Gastroesophageal sphincter (tissue), 3 donors: ENCODE results near the gene LYZL6.

Experiments
- CTCF ChIP-seq, 4 experiments: fragments of 200-600 bp in 2 of 4; fragments of 450-650 bp in 2 of 4; sonication (generic) in 1 of 4; IDR thresholded peaks; one replicate each; pipeline ENCODE4 v1.5.1; 2017 to 2019; ENCODE audit warnings: antibody characterized with exemption in 4 of 4, mild to moderate bottlenecking in 2 of 4, moderate library complexity in 2 of 4
- POLR2A ChIP-seq, 2 donors: fragments of 450-650 bp; IDR thresholded peaks; one replicate each; pipeline ENCODE4 v1.6.1; 2017; ENCODE audit warnings: antibody characterized with exemption in 2 of 2, mild to moderate bottlenecking in 2 of 2, moderate library complexity in 1 of 2
- POLR2AphosphoS5 ChIP-seq: sonication (generic); formaldehyde crosslinking; IDR thresholded peaks from one replicate; pipeline ENCODE4 v1.6.1; 2017; ENCODE audit warnings: antibody characterized with exemption

DNA sequence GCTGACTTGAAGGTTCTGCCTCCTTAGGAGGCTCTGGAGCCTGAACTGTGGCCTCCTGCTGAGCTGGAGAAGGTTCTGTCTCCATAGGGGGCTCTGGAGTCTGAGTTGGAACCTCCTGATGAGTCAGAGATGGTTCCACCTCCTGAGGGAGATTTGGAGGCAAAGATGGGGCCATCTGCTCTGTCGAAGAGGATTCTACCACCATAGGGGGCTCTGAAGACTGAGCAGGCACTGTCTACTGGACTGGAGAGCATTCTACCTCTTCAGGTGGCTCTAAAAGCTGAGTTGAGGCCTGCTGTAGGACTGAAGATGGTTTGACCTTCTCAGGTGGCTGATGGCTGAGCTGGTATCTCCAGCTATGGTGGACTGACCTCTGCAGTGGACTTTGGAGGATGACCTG lies 29.2 kb downstream of the LYZL6 start:
- TF ChIP-seq POLR2AphosphoS5 (no peak), CTCF (IDR thresholded peaks at IDR 0.05) (no peak), POLR2A (IDR thresholded peaks at IDR 0.05) (no peak)
